ENCODE results near the gene NCK1. TPM values are rescaled to one million over a fixed set of nuclear protein-coding genes. Genes with fewer than 3 reads are reported as not detected.
"Not testable (repeated sequence)": the region's sequence is repeated elsewhere in the genome, so short reads cannot be mapped to it uniquely, and the experiment has no call there.

Gene NCK1
- total and polyA plus RNA-seq, 10 donors: 12.5 to 54.7 (median 46.0) TPM

GRCh38 chr3:136901391-136901790, 39.4 kb downstream of the NCK1 start:
- intact Hi-C loops (cut with DNase I; ENCODE audit: low total_unique reads): no loop called here

GRCh38 chr3:136902530-136902929, 40.5 kb downstream of the NCK1 start:
- Histone ChIP-seq H3K4me1 (peaks cover 21 to 80% (median 64%) of the 10 kb centered on the region in 6 donors), H3K27ac (peak overlapping the region in 1 of 8 donors; percentile 14), H3K9me3 (peaks cover 9 to 37% (median 28%) of the 10 kb centered on the region in 8 donors), H3K36me3 (peaks cover 0 to 19% (median 0%) of the 10 kb centered on the region in 6 donors)
- DNase-seq; H3K4me3 ChIP-seq; H3K27me3 ChIP-seq (replicated peaks in 1 of 7); intact Hi-C loops (cut with DNase I; ENCODE audit: low total_unique reads): not testable (repeated sequence)
- WGBS, 5 donors: 72 to 94% (median 88%) methylated on average over 1 of the region's 1 CpG

More at GRCh38 chr3:136901391-136901790, 39.4 kb downstream of the NCK1 start:
- no peak for DNase-seq
- Histone ChIP-seq H3K36me3 (peaks cover 0 to 19% (median under 1%) of the 10 kb centered on the region in 6 donors), H3K27ac (peak overlapping the region in 1 of 8 donors; percentile 10), H3K9me3 (peaks cover 9 to 37% (median 28%) of the 10 kb centered on the region in 8 donors), H3K4me1 (peaks cover 13 to 80% (median 64%) of the 10 kb centered on the region in 6 donors), H3K27me3 (replicated peaks in 1 of 7) (no peaks in the 10 kb centered on the region), H3K4me3 (no peak overlapping the region)
- no peak for TF ChIP-seq CTCF (IDR thresholded peaks at IDR 0.05 in 8 of 11, conservative IDR thresholded peaks at IDR 0.05 in 3 of 11)
- TF ChIP-seq POLR2A (IDR thresholded peaks at IDR 0.05): no peak
- WGBS, 5 donors: 92 to 96% (median 93%) methylated on average over 3 of the region's 3 CpGs

GRCh38 chr3:136903899-136904298, 41.9 kb downstream of the NCK1 start:
- Histone ChIP-seq H3K36me3 (peaks cover 0 to 19% (median 0%) of the 10 kb centered on the region in 6 donors), H3K9me3 (peaks cover 9 to 37% (median 28%) of the 10 kb centered on the region in 8 donors), H3K27ac (no peak overlapping the region), H3K4me3 (no peak overlapping the region), H3K4me1 (peaks cover 16 to 80% (median 64%) of the 10 kb centered on the region in 6 donors), H3K27me3 (replicated peaks in 1 of 7) (no peaks in the 10 kb centered on the region)
- 0 to 48% (median 2%) methylated on average over 1 of the region's 1 CpG for WGBS, 5 donors
- intact Hi-C loops (cut with DNase I; ENCODE audit: low total_unique reads): no loop called here
- no peak for TF ChIP-seq CTCF (IDR thresholded peaks at IDR 0.05 in 8 of 11, conservative IDR thresholded peaks at IDR 0.05 in 3 of 11)
- TF ChIP-seq POLR2A (IDR thresholded peaks at IDR 0.05): no peak
- TF ChIP-seq POLR2AphosphoS5 (IDR thresholded peaks at IDR 0.05): no peak
- DNase-seq: no peak

- Histone ChIP-seq H3K4me1 (peaks cover 14 to 80% (median 66%) of the 10 kb centered on the region in 6 donors), H3K36me3 (peaks cover 0 to 17% (median 0%) of the 10 kb centered on the region in 6 donors), H3K9me3 (peaks cover 9 to 37% (median 28%) of the 10 kb centered on the region in 8 donors), H3K27ac (no peak overlapping the region), H3K27me3 (replicated peaks in 1 of 7) (no peaks in the 10 kb centered on the region), H3K4me3 (no peak overlapping the region)
- WGBS, 5 donors: 72 to 84% (median 73%) methylated on average over 4 of the region's 4 CpGs
- intact Hi-C loops (cut with DNase I; ENCODE audit: low total_unique reads): no loop called here
- DNase-seq: no peak
- TF ChIP-seq CTCF (IDR thresholded peaks at IDR 0.05 in 8 of 11, conservative IDR thresholded peaks at IDR 0.05 in 3 of 11) (no peak), POLR2AphosphoS5 (IDR thresholded peaks at IDR 0.05) (no peak)
Measured at GRCh38 chr3:136904746-136905145, 42.7 kb downstream of the NCK1 start.

Data from spleen (tissue), 11 donors.